Measurements from ENCODE around the gene SYTL3.
A peak's percentile ranks its signal among the peaks of the same experiment; 100 is the strongest.

The SYTL3 gene

GRCh38 chr6:158804207-158804606, 154.4 kb downstream of the SYTL3 start:
- H3K9me3 ChIP-seq (ENCODE audit: control insufficient read depth, insufficient read depth, low read length), result no peaks in the 10 kb centered on the region
- peaks cover 80% of the 10 kb centered on the region for H3K36me3 ChIP-seq (ENCODE audit: control insufficient read depth, low read length)
- H3K27ac ChIP-seq (ENCODE audit: low read depth, low read length), result peak overlapping the region; percentile 99
- H3K79me2 ChIP-seq (ENCODE audit: control insufficient read depth, low read length), result peaks cover 96% of the 10 kb centered on the region
- peaks cover 96% of the 10 kb centered on the region for H3K4me1 ChIP-seq (ENCODE audit: control insufficient read depth, low read length)
- peaks cover 30% of the 10 kb centered on the region for H4K20me1 ChIP-seq (ENCODE audit: control insufficient read depth, insufficient read depth, low read depth, low read length)
- no peak for TF ChIP-seq CTCF (IDR thresholded peaks at IDR 0.05; ENCODE audit: low read depth, low read length, poor library complexity, severe bottlenecking)
- no peak for TF ChIP-seq EZH2phosphoT487 (IDR thresholded peaks at IDR 0.05; ENCODE audit: borderline replicate concordance, low read length)
- no peaks in the 10 kb centered on the region for H3K27me3 ChIP-seq (ENCODE audit: control insufficient read depth, low read length)
- no peaks in the 10 kb centered on the region for H3K9me2 ChIP-seq (replicated peaks; ENCODE audit: control insufficient read depth, low read length)
- peak overlapping the region; percentile 90 for H3K4me2 ChIP-seq (ENCODE audit: low read length)
- peak overlapping the region; percentile 67 for H3K4me3 ChIP-seq (ENCODE audit: low read length)
- peaks cover 63% of the 10 kb centered on the region for H3F3A ChIP-seq (ENCODE audit: control insufficient read depth, insufficient read depth)

GRCh38 chr6:158805698-158806377, 156.0 kb downstream of the SYTL3 start:
- Histone ChIP-seq H3K9me3 (ENCODE audit: control insufficient read depth, insufficient read depth, low read length) (no peaks in the 10 kb centered on the region), H3K27me3 (ENCODE audit: control insufficient read depth, low read length) (no peaks in the 10 kb centered on the region), H3K4me3 (ENCODE audit: low read length) (peak overlapping the region; percentile 71), H3K36me3 (ENCODE audit: control insufficient read depth, low read length) (peaks cover 80% of the 10 kb centered on the region), H3F3A (ENCODE audit: control insufficient read depth, insufficient read depth) (peaks cover 72% of the 10 kb centered on the region), H3K4me1 (ENCODE audit: control insufficient read depth, low read length) (peaks cover 96% of the 10 kb centered on the region), H3K9me2 (replicated peaks; ENCODE audit: control insufficient read depth, low read length) (no peaks in the 10 kb centered on the region), H3K79me2 (ENCODE audit: control insufficient read depth, low read length) (peaks cover 96% of the 10 kb centered on the region), H3K27ac (ENCODE audit: low read depth, low read length) (peak overlapping the region; percentile 99), H4K20me1 (ENCODE audit: control insufficient read depth, insufficient read depth, low read depth, low read length) (peaks cover 29% of the 10 kb centered on the region), H3K4me2 (ENCODE audit: low read length) (peak overlapping the region; percentile 97)
- TF ChIP-seq CTCF (IDR thresholded peaks at IDR 0.05; ENCODE audit: low read depth, low read length, poor library complexity, severe bottlenecking) (no peak), EZH2phosphoT487 (IDR thresholded peaks at IDR 0.05; ENCODE audit: borderline replicate concordance, low read length) (no peak)

- Histone ChIP-seq H3K4me1 (ENCODE audit: control insufficient read depth, low read length) (peaks cover 96% of the 10 kb centered on the region), H3K4me2 (ENCODE audit: low read length) (peak overlapping the region; percentile 97), H3K4me3 (ENCODE audit: low read length) (peak overlapping the region; percentile 71), H3K27me3 (ENCODE audit: control insufficient read depth, low read length) (no peaks in the 10 kb centered on the region), H3K9me3 (ENCODE audit: control insufficient read depth, insufficient read depth, low read length) (no peaks in the 10 kb centered on the region), H3K36me3 (ENCODE audit: control insufficient read depth, low read length) (peaks cover 80% of the 10 kb centered on the region), H3K9me2 (replicated peaks; ENCODE audit: control insufficient read depth, low read length) (no peaks in the 10 kb centered on the region), H3K27ac (ENCODE audit: low read depth, low read length) (peak overlapping the region; percentile 99), H3F3A (ENCODE audit: control insufficient read depth, insufficient read depth) (peaks cover 90% of the 10 kb centered on the region), H4K20me1 (ENCODE audit: control insufficient read depth, insufficient read depth, low read depth, low read length) (peaks cover 14% of the 10 kb centered on the region), H3K79me2 (ENCODE audit: control insufficient read depth, low read length) (peaks cover 96% of the 10 kb centered on the region)
- TF ChIP-seq CTCF (IDR thresholded peaks at IDR 0.05; ENCODE audit: low read depth, low read length, poor library complexity, severe bottlenecking), result no peak
- TF ChIP-seq EZH2phosphoT487 (IDR thresholded peaks at IDR 0.05; ENCODE audit: borderline replicate concordance, low read length), result no peak
Observed at GRCh38 chr6:158807515-158808441, 157.9 kb downstream of the SYTL3 start.

Data from DOHH2 (cell line).